ENCODE data around the gene SLC6A17.

DNA sequence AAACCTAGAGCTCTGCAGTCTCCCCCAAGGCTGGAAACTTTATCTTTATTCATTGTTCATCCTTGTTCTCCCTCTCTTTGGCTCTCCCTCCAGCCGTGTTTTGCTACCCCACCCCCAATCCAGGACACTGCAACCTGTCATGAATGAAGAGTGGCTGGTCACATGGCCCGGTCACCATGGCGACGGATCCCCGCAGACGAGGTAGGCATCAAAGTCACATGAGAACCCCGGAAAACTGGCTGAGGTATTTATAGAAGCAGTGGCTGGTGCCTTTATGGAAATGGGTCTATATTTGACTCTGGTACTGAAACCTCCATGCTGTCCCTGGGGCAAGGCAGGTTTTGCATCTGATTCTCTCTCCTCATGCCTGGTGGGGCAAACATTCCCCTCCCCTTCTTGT is 13.4 kb upstream of the SLC6A17 start:
- TF ChIP-seq, protein P1, sequence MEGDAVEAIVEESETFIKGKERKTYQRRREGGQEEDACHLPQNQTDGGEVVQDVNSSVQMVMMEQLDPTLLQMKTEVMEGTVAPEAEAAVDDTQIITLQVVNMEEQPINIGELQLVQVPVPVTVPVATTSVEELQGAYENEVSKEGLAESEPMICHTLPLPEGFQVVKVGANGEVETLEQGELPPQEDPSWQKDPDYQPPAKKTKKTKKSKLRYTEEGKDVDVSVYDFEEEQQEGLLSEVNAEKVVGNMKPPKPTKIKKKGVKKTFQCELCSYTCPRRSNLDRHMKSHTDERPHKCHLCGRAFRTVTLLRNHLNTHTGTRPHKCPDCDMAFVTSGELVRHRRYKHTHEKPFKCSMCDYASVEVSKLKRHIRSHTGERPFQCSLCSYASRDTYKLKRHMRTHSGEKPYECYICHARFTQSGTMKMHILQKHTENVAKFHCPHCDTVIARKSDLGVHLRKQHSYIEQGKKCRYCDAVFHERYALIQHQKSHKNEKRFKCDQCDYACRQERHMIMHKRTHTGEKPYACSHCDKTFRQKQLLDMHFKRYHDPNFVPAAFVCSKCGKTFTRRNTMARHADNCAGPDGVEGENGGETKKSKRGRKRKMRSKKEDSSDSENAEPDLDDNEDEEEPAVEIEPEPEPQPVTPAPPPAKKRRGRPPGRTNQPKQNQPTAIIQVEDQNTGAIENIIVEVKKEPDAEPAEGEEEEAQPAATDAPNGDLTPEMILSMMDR (IDR thresholded peaks at IDR 0.05): no peak
- no peak for TF ChIP-seq EP300 (IDR thresholded peaks at IDR 0.05)
- no peak for TF ChIP-seq POLR2AphosphoS5 (IDR thresholded peaks at IDR 0.05)
- TF ChIP-seq POLR2A (IDR thresholded peaks at IDR 0.05; ENCODE audit: low read depth): no peak

All from esophagus muscularis mucosa (tissue), 4 donors.